ENCODE measurements around the gene RNF168.

RNF168 gene

DNA sequence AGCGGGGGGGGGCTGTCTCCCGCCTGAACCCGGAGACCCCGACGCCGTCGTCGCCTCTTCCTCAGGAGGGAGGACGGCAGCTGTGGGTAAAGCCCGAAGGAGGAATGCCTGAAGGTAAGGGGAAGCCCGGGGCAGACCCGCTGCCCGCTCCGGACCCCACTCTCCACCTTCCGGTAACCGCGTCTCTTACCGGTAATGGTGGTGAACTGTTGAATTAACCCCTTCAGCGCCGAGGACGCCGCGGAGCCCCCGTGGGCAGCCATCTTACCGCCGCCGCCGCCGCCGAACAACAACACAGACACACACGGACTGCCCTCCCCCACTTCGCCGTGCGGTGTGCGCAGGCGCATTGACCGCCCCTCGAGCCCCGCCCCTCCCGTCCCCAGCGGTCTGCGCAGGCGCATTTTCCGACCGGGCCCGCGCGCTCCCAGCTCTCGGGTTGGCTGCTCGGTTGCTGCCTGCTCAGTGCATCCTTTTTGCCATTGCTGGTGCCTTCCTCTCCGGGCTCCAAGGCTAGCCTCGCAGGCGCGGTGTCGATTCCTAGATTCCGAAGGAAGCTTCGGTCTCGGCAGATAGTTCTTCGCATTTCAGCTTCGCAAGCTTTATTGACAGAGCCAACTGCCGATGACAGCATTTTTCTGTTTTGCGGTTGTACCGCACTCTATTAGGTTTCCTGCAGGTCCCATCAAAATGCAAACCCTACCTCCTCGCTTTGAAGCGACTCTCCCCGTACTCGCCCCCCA, 71.3 kb downstream of the RNF168 start, which contains the start of gene UBXN7 (continued):
- TF ChIP-seq PRDM2 (tag by site-specific recombination; IDR thresholded peaks at IDR 0.05; ENCODE audit: borderline replicate concordance) (no peak), ZNF707 (tag by site-specific recombination; IDR thresholded peaks at IDR 0.05) (no peak), BCL11A (tag by site-specific recombination; IDR thresholded peaks at IDR 0.05; ENCODE audit: low read depth) (no peak), ZNF266 (tag by site-specific recombination; IDR thresholded peaks at IDR 0.05; ENCODE audit: low read depth) (no peak), ZNF302 (tag by site-specific recombination; IDR thresholded peaks at IDR 0.05; ENCODE audit: low read depth) (no peak), KLF10 (tag by site-specific recombination; IDR thresholded peaks at IDR 0.05) (no peak), HIC1 (tag by site-specific recombination; IDR thresholded peaks at IDR 0.05) (no peak), GFI1B (tag by site-specific recombination; IDR thresholded peaks at IDR 0.05) (0 out of 2 replicates have a peak, but pooled peaks have one; percentile 3), ZNF362 (tag by site-specific recombination; IDR thresholded peaks at IDR 0.05) (no peak), CTCF (tag by site-specific recombination; IDR thresholded peaks at IDR 0.05) (no peak), ZNF544 (tag by site-specific recombination; IDR thresholded peaks at IDR 0.05) (no peak), ZSCAN30 (tag by site-specific recombination; IDR thresholded peaks at IDR 0.05) (peak; percentile 60), ZNF221 (tag by site-specific recombination; IDR thresholded peaks at IDR 0.05; ENCODE audit: borderline replicate concordance) (no peak), ZNF202 (tag by site-specific recombination; IDR thresholded peaks at IDR 0.05; ENCODE audit: borderline replicate concordance) (no peak), ZFP37 (tag by site-specific recombination; IDR thresholded peaks at IDR 0.05) (peak; percentile 59; the same call in 1 of the 2 replicates), ZFP69B (tag by site-specific recombination; IDR thresholded peaks at IDR 0.05) (no peak), REPIN1 (tag by site-specific recombination; IDR thresholded peaks at IDR 0.05; ENCODE audit: low read depth) (no peak), ZNF433 (tag by site-specific recombination; IDR thresholded peaks at IDR 0.05; ENCODE audit: low read depth) (no peak), ZNF16 (tag by site-specific recombination; IDR thresholded peaks at IDR 0.05; ENCODE audit: low read depth) (no peak), ZNF10 (tag by site-specific recombination; IDR thresholded peaks at IDR 0.05) (no peak), ZNF174 (tag by site-specific recombination; IDR thresholded peaks at IDR 0.05) (no peak)
- TF ChIP-seq, protein P1, sequence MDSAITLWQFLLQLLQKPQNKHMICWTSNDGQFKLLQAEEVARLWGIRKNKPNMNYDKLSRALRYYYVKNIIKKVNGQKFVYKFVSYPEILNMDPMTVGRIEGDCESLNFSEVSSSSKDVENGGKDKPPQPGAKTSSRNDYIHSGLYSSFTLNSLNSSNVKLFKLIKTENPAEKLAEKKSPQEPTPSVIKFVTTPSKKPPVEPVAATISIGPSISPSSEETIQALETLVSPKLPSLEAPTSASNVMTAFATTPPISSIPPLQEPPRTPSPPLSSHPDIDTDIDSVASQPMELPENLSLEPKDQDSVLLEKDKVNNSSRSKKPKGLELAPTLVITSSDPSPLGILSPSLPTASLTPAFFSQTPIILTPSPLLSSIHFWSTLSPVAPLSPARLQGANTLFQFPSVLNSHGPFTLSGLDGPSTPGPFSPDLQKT (IDR thresholded peaks at IDR 0.05; ENCODE audit: borderline replicate concordance, low read depth, low read length), result no peak
- TF ChIP-seq, protein P2, sequence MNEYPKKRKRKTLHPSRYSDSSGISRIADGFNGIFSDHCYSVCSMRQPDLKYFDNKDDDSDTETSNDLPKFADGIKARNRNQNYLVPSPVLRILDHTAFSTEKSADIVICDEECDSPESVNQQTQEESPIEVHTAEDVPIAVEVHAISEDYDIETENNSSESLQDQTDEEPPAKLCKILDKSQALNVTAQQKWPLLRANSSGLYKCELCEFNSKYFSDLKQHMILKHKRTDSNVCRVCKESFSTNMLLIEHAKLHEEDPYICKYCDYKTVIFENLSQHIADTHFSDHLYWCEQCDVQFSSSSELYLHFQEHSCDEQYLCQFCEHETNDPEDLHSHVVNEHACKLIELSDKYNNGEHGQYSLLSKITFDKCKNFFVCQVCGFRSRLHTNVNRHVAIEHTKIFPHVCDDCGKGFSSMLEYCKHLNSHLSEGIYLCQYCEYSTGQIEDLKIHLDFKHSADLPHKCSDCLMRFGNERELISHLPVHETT (tag by site-specific recombination; IDR thresholded peaks at IDR 0.05), result peak; percentile 61; the same call in 1 of the 2 replicates
- TF ChIP-seq, protein P3, sequence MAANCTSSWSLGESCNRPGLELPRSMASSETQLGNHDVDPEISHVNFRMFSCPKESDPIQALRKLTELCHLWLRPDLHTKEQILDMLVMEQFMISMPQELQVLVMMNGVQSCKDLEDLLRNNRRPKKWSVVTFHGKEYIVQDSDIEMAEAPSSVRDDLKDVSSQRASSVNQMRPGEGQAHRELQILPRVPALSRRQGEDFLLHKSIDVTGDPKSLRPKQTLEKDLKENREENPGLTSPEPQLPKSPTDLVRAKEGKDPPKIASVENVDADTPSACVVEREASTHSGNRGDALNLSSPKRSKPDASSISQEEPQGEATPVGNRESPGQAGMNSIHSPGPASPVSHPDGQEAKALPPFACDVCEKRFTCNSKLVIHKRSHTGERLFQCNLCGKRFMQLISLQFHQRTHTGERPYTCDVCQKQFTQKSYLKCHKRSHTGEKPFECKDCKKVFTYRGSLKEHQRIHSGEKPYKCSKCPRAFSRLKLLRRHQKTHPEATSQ (tag by site-specific recombination; IDR thresholded peaks at IDR 0.05), result no peak; the same call in 1 of the 2 replicates

All from HEK293 (cell line).